Kidney epithelial cell (primary cell): ENCODE data around the gene OTOGL. TPM values are rescaled to one million over a fixed set of nuclear protein-coding genes. Genes with fewer than 3 reads are reported as not detected.

Source experiments
- DNase-seq: peaks from one replicate; pipeline ENCODE4 v3.0.0-alpha.2; 2010; ENCODE audit warnings: low read depth
- H3K27me3 ChIP-seq: 2 replicates; pipeline ENCODE4 v1.6.0; 2011; ENCODE audit warnings: low read length; ENCODE audit not compliant: control insufficient read depth, insufficient read depth
- H3K36me3 ChIP-seq: 2 replicates; pipeline ENCODE4 v1.5.1; 2011; ENCODE audit warnings: low read length; ENCODE audit not compliant: control insufficient read depth, insufficient read depth
- H3K4me3 ChIP-seq: 2 replicates; pipeline ENCODE4 v1.5.1; 2011; ENCODE audit warnings: low read depth, mild to moderate bottlenecking, control low read depth, low read length
- CTCF ChIP-seq: IDR thresholded peaks from 2 replicates; pipeline ENCODE4 v1.5.1; 2011; ENCODE audit warnings: mild to moderate bottlenecking, moderate library complexity, low read length, control low read depth, inconsistent platforms; ENCODE audit not compliant: insufficient read depth, poor library complexity, severe bottlenecking
- total RNA-seq: library from RNA; depleted of rRNA; stranded (reverse); fragments of >200 nt; gene quantifications from 2 replicates; pipeline ENCODE4 v1.2.3, GENCODE V29; 2015

OTOGL gene
- total RNA-seq, 1 donor from 2014 or later = 0.33 TPM

DNA sequence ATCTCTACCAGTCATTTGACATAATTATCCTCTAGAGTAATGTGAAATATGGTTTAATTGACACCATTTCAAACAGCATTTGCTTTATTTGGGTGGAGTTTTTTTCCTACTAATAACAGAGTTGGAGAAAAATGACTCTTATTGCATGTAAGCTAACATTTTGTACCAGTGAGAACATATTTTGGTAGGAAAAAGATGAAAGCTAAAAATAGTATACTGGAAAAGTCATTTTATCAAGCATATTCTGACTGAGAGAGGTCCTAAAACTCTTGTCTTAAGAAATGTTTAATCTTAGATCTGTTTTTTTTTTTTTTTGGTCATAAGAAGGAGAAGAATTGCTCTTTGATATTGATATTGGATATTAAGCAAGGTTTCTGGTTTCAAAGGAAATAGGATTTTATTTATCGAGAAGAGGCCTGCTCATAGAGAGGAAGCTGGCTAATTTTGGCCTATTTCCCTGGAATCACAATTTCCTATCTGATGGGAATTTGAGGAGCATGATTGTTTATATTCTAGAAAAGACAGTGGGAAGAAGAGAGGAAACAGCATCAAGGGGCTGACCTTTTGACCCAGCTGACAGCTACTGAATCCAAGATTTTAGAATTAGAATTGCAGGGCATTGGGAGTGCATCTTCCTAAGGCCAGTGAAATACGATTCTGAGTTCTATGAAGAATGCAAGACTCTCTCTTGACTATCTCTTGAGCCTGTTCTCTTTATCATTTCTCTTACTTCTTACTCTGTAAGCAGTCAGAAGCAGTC lies 19.4 kb downstream of the OTOGL start:
- Histone ChIP-seq H3K36me3 (no peaks in the 10 kb centered on the region), H3K27me3 (no peaks in the 10 kb centered on the region), H3K4me3 (no peak overlapping the region)
- no peak for TF ChIP-seq CTCF
- no peak for DNase-seq

- no peaks in the 10 kb centered on the region for H3K36me3 ChIP-seq
- DNase-seq = no peak
- H3K4me3 ChIP-seq = no peak overlapping the region
- no peaks in the 10 kb centered on the region for H3K27me3 ChIP-seq
- TF ChIP-seq CTCF = no peak
Measured at GRCh38 chr12:80120994-80121393, 21.7 kb downstream of the OTOGL start.

- no peaks in the 10 kb centered on the region for H3K27me3 ChIP-seq
- DNase-seq = no peak
- no peaks in the 10 kb centered on the region for H3K36me3 ChIP-seq
- no peak overlapping the region for H3K4me3 ChIP-seq
- no peak for TF ChIP-seq CTCF
Measured at GRCh38 chr12:80121661-80122060, 22.3 kb downstream of the OTOGL start.

GRCh38 chr12:80129895-80130530 lies 30.7 kb downstream of the OTOGL start:
- no peaks in the 10 kb centered on the region for H3K27me3 ChIP-seq
- no peaks in the 10 kb centered on the region for H3K36me3 ChIP-seq
- no peak for TF ChIP-seq CTCF
- no peak for DNase-seq
- no peak overlapping the region for H3K4me3 ChIP-seq

DNA sequence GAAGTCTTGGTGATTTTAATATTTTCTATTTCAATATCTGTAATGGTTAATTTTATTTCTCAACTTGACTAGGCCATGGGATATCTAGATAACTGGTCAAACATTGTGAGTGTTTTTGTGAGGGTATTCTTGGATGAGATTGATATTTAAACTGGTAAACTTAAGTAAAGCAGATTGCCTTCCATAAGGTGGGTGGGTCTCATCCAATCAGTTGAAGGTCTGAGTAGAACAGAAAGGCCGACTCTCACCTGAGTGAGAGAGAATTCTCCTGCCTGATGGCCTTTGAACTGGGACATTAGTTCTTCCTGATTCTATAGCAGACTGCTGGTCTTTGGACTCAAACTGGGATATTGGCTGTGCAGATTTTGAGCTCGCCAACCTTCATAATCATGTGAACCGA lies 36.3 kb downstream of the OTOGL start:
- Histone ChIP-seq H3K36me3 (no peaks in the 10 kb centered on the region), H3K27me3 (no peaks in the 10 kb centered on the region), H3K4me3 (no peak overlapping the region)
- no peak for DNase-seq
- no peak for TF ChIP-seq CTCF
